K562 (cell line): ENCODE data around the gene CCR9. TPM values are rescaled to one million over a fixed set of nuclear protein-coding genes. Genes with fewer than 3 reads are reported as not detected.

Experiments used
- CHCHD3 ChIP-seq: fragments of 250-450 bp; sonication (Bioruptor Pico); IDR thresholded peaks from 2 replicates; pipeline ENCODE4 v2.1.2; 2022; ENCODE audit warnings: mild to moderate bottlenecking
- E2F3 ChIP-seq: fragments of 250-450 bp; sonication (Bioruptor Pico); IDR thresholded peaks from 2 replicates; pipeline ENCODE4 v1.4.0; 2020; ENCODE audit warnings: mild to moderate bottlenecking
- HOXB6 ChIP-seq: fragments of 250-450 bp; sonication (Bioruptor Pico); IDR thresholded peaks from 2 replicates; pipeline ENCODE4 v1.5.1; 2022; ENCODE audit warnings: mild to moderate bottlenecking, borderline replicate concordance
- SNIP1 ChIP-seq: fragments of 450-650 bp; IDR thresholded peaks from 2 replicates; pipeline ENCODE4 v1.7.1; 2017; ENCODE audit warnings: low read depth, mild to moderate bottlenecking
- SP2 ChIP-seq: IDR thresholded peaks from 2 replicates; pipeline ENCODE4 v1.6.1; 2011; ENCODE audit warnings: mild to moderate bottlenecking, low read depth, low read length, moderate library complexity; ENCODE audit not compliant: poor library complexity, severe bottlenecking; ENCODE audit errors: extremely low read depth
- SRSF1 ChIP-seq: fragments of 200-400 bp; formaldehyde crosslinking; IDR thresholded peaks from 2 replicates; pipeline ENCODE4 v1.6.1; 2017; ENCODE audit warnings: mild to moderate bottlenecking, low read depth, low read length, moderate library complexity
- TFAP4 ChIP-seq: sonication (generic); formaldehyde crosslinking; IDR thresholded peaks from 2 replicates; pipeline ENCODE4 v1.8.0; 2022; ENCODE audit warnings: missing genetic modification reagents, mild to moderate bottlenecking, moderate library complexity, borderline replicate concordance
- polyA plus RNA-seq, 8 experiments: library from polyadenylated mRNA; depleted of rRNA in 4 of 8; stranded (reverse) in 5 of 8; unstranded in 3 of 8; fragments of >200 nt; fragmentation: Nextera tagmentation in 2 of 8; fragmentation: Illumina TruSeq in 1 of 8; extraction: Ambion mirVana in 2 of 8; extraction: Trizol in 1 of 8; gene quantifications; 2 replicates each; pipeline versions ENCODE4 v1.2.1 to v1.2.3, GENCODE V29; 2011 to 2014; ENCODE audit warnings: inconsistent platforms in 1 of 8, missing spikeins in 1 of 8
- total RNA-seq, 7 experiments: library from RNA; depleted of rRNA in 6 of 7; stranded (reverse); fragments of >200 nt in 6 of 7; fragmentation: Illumina TruSeq in 2 of 7; extraction: Trizol in 2 of 7; gene quantifications; 2 replicates each; pipeline versions ENCODE4 v1.2.1 to v1.2.3, GENCODE V29; 2011 to 2021; ENCODE audit warnings: low replicate concordance in 1 of 7
- TF ChIP-seq, protein P1 (sequence below): fragments of 200-600 bp; sonication (generic); IDR thresholded peaks from one replicate; pipeline ENCODE4 v1.6.1; 2012; ENCODE audit warnings: mild to moderate bottlenecking, low read depth, low read length, inconsistent platforms

Gene CCR9
- total and polyA plus RNA-seq, 9 of the 15 experiments (the other 6 are each of a cell fraction or from before 2014, with no cell fraction given) = not detected

DNA sequence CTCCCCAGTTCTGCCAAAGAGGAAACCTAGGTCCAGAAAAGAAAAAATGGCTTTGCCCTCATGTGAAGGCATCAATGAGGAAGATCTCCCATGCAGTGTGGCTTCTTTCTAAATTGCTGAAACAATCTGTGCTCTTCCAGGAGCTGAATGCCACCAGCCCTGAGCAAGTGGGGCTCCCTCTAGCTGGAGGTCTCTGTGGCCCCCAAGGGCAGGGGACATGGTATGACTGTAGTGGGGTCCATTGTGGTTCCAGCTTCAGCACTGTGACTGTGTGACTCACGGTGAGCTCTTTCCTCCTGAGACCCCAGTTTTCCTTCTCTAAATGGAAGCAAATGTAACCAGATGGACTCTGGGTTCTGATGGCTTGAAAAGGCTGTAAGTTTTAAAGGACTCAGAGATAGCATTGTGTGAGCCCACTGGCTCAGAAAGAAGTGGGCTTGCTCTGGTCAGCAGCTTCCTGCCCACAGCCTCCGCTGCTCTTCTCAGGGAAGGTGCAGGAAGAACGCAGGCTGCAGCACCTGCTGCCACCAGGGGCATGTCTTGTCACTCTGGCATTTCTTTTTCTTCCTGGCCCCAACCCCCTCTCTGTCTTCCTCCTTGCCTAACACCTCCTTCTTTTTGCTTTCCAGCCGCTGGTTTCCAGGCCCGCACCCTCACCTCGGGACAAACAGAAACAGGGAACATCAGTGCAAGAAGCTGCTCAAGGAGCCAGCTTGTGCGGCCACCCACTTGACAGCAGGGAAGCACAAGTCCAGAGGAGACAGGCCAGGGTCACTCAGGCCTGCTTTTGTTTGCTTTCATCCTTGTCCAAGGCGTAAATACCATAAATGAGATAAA, 51.1 kb downstream of the CCR9 start (continued):
- TF ChIP-seq, protein P1, sequence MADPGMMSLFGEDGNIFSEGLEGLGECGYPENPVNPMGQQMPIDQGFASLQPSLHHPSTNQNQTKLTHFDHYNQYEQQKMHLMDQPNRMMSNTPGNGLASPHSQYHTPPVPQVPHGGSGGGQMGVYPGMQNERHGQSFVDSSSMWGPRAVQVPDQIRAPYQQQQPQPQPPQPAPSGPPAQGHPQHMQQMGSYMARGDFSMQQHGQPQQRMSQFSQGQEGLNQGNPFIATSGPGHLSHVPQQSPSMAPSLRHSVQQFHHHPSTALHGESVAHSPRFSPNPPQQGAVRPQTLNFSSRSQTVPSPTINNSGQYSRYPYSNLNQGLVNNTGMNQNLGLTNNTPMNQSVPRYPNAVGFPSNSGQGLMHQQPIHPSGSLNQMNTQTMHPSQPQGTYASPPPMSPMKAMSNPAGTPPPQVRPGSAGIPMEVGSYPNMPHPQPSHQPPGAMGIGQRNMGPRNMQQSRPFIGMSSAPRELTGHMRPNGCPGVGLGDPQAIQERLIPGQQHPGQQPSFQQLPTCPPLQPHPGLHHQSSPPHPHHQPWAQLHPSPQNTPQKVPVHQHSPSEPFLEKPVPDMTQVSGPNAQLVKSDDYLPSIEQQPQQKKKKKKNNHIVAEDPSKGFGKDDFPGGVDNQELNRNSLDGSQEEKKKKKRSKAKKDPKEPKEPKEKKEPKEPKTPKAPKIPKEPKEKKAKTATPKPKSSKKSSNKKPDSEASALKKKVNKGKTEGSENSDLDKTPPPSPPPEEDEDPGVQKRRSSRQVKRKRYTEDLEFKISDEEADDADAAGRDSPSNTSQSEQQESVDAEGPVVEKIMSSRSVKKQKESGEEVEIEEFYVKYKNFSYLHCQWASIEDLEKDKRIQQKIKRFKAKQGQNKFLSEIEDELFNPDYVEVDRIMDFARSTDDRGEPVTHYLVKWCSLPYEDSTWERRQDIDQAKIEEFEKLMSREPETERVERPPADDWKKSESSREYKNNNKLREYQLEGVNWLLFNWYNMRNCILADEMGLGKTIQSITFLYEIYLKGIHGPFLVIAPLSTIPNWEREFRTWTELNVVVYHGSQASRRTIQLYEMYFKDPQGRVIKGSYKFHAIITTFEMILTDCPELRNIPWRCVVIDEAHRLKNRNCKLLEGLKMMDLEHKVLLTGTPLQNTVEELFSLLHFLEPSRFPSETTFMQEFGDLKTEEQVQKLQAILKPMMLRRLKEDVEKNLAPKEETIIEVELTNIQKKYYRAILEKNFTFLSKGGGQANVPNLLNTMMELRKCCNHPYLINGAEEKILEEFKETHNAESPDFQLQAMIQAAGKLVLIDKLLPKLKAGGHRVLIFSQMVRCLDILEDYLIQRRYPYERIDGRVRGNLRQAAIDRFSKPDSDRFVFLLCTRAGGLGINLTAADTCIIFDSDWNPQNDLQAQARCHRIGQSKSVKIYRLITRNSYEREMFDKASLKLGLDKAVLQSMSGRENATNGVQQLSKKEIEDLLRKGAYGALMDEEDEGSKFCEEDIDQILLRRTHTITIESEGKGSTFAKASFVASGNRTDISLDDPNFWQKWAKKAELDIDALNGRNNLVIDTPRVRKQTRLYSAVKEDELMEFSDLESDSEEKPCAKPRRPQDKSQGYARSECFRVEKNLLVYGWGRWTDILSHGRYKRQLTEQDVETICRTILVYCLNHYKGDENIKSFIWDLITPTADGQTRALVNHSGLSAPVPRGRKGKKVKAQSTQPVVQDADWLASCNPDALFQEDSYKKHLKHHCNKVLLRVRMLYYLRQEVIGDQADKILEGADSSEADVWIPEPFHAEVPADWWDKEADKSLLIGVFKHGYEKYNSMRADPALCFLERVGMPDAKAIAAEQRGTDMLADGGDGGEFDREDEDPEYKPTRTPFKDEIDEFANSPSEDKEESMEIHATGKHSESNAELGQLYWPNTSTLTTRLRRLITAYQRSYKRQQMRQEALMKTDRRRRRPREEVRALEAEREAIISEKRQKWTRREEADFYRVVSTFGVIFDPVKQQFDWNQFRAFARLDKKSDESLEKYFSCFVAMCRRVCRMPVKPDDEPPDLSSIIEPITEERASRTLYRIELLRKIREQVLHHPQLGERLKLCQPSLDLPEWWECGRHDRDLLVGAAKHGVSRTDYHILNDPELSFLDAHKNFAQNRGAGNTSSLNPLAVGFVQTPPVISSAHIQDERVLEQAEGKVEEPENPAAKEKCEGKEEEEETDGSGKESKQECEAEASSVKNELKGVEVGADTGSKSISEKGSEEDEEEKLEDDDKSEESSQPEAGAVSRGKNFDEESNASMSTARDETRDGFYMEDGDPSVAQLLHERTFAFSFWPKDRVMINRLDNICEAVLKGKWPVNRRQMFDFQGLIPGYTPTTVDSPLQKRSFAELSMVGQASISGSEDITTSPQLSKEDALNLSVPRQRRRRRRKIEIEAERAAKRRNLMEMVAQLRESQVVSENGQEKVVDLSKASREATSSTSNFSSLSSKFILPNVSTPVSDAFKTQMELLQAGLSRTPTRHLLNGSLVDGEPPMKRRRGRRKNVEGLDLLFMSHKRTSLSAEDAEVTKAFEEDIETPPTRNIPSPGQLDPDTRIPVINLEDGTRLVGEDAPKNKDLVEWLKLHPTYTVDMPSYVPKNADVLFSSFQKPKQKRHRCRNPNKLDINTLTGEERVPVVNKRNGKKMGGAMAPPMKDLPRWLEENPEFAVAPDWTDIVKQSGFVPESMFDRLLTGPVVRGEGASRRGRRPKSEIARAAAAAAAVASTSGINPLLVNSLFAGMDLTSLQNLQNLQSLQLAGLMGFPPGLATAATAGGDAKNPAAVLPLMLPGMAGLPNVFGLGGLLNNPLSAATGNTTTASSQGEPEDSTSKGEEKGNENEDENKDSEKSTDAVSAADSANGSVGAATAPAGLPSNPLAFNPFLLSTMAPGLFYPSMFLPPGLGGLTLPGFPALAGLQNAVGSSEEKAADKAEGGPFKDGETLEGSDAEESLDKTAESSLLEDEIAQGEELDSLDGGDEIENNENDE = no peak
- TF ChIP-seq SP2 (no peak), SRSF1 (no peak), HOXB6 (CRISPR knock-in tag) (no peak), CHCHD3 (no peak), TFAP4 (CRISPR knock-in tag) (no peak), E2F3 (CRISPR knock-in tag) (no peak), SNIP1 (no peak)
